ENCODE data around the gene USP13. TPM values are rescaled to one million over a fixed set of nuclear protein-coding genes. Genes with fewer than 3 reads are reported as not detected.

Gene USP13
- total RNA-seq, 3 donors from 2014 or later (not counting 1 experiment from before 2014, with no cell fraction given), result 2.4 to 5.6 (median 3.0) TPM

DNA sequence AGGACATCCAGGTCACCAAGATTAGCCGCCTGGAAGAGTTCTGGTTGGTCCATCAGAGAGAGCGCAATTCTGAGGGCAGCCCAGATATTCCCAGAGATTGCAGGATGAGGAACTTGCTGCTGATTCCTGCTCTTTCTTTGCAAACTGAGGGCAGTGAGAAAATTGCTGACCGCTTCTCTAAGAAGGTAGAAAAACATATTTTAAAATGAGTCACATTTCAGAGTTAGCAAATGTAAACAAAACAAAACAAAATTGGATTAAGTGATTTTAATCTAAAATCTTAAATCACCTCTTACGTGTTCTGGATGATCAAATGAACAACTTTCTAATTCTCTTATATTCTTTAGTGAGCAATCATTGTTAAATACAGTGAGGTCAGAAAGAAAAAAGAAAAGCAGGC is 149.0 kb downstream of the USP13 start:
- TF ChIP-seq, protein P1, sequence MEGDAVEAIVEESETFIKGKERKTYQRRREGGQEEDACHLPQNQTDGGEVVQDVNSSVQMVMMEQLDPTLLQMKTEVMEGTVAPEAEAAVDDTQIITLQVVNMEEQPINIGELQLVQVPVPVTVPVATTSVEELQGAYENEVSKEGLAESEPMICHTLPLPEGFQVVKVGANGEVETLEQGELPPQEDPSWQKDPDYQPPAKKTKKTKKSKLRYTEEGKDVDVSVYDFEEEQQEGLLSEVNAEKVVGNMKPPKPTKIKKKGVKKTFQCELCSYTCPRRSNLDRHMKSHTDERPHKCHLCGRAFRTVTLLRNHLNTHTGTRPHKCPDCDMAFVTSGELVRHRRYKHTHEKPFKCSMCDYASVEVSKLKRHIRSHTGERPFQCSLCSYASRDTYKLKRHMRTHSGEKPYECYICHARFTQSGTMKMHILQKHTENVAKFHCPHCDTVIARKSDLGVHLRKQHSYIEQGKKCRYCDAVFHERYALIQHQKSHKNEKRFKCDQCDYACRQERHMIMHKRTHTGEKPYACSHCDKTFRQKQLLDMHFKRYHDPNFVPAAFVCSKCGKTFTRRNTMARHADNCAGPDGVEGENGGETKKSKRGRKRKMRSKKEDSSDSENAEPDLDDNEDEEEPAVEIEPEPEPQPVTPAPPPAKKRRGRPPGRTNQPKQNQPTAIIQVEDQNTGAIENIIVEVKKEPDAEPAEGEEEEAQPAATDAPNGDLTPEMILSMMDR (IDR thresholded peaks at IDR 0.05), result no peak
- no peak overlapping the region for H3K27ac ChIP-seq (ENCODE audit: low read length)
- Mint-ChIP-seq H3K4me1 (no peaks in the 10 kb centered on the region), H3K4me3 (no peak overlapping the region), H3K36me3 (no peaks in the 10 kb centered on the region), H3K27me3 (ENCODE audit: low read depth in 2 of 2) (peaks cover 0 to 5% of the 10 kb centered on the region in 2 donors), H3K27ac (no peak overlapping the region), H3K9me3 (no peaks in the 10 kb centered on the region)
- no peaks in the 10 kb centered on the region for H3K9me3 ChIP-seq (ENCODE audit: control insufficient read depth, insufficient read depth, low read length)
- H3K27me3 ChIP-seq (ENCODE audit: control insufficient read depth, insufficient read depth, low read length), result no peaks in the 10 kb centered on the region
- H3K36me3 ChIP-seq (ENCODE audit: control insufficient read depth, insufficient read depth, low read length), result no peaks in the 10 kb centered on the region
- ATAC-seq (no peak), DNase-seq (no peak)
- intact Hi-C loops (cut with micrococcal nuclease), result no loop called here
- 100% methylated on average over 2 of the region's 4 CpGs for WGBS (ENCODE audit: insufficient coverage)
- no peaks in the 10 kb centered on the region for H3K4me1 ChIP-seq (ENCODE audit: control insufficient read depth, insufficient read depth, low read length)
- H3K4me3 ChIP-seq (ENCODE audit: low read length), result no peak overlapping the region

DNA sequence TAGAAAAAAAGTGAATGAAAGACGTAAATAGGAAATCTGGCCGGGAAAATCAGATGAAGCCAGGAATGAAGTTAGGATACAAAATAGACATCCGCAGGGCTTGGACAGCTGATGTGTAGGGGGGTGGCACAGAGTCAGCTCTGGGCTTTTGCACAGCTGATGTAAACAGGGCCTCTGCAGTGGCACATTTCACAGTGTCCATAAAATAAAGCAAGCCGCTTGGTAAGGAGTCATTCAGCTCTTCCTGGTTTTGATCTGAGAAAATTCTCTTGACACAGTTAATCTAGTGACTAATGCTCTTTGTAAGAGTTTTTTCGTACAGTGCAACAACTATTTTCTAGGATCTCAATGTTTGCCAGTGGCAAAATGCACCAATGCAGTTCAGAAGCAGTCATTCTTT is 153.3 kb downstream of the USP13 start:
- H3K9me3 ChIP-seq (ENCODE audit: control insufficient read depth, insufficient read depth, low read length), result no peaks in the 10 kb centered on the region
- no peaks in the 10 kb centered on the region for H3K36me3 ChIP-seq (ENCODE audit: control insufficient read depth, insufficient read depth, low read length)
- no peak for DNase-seq
- WGBS (ENCODE audit: insufficient coverage), result 91% methylated on average over 5 of the region's 5 CpGs
- TF ChIP-seq, protein P1 (IDR thresholded peaks at IDR 0.05), result no peak
- no peak overlapping the region for H3K4me3 ChIP-seq (ENCODE audit: low read length)
- no peak overlapping the region for H3K27ac Mint-ChIP-seq
- no peaks in the 10 kb centered on the region for H3K4me1 Mint-ChIP-seq
- H3K36me3 Mint-ChIP-seq, result no peaks in the 10 kb centered on the region
- H3K4me3 Mint-ChIP-seq, result no peak overlapping the region
- no peaks in the 10 kb centered on the region for H3K27me3 ChIP-seq (ENCODE audit: control insufficient read depth, insufficient read depth, low read length)
- no peaks in the 10 kb centered on the region for H3K4me1 ChIP-seq (ENCODE audit: control insufficient read depth, insufficient read depth, low read length)
- no peak overlapping the region for H3K27ac ChIP-seq (ENCODE audit: low read length)
- intact Hi-C loops (cut with micrococcal nuclease), result no loop called here
- peaks cover 0 to 3% of the 10 kb centered on the region in 2 donors for H3K27me3 Mint-ChIP-seq (ENCODE audit: low read depth in 2 of 2)
- no peaks in the 10 kb centered on the region for H3K9me3 Mint-ChIP-seq
- ATAC-seq, result no peak

DNA sequence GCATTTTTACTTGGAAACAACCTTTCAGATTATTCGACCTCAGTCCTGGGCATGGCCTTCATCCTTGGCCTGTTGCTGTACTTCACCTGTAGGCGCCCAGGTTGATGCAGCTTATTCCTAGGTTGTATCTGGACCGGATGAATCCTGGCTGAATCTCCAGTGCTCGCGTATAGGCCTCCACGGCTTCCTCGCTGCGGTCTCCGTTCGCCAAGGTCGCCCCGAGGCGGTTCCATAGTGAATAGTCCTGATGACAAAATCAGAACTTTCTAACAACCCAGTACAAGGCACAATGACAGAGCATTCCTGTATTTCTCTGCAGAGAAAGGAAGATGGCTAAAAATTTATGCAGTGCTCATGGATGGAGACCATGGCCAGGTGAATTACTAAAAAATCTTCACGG is 154.7 kb downstream of the USP13 start:
- DNase-seq, result no peak
- Mint-ChIP-seq H3K36me3 (no peaks in the 10 kb centered on the region), H3K27ac (no peak overlapping the region), H3K4me3 (no peak overlapping the region), H3K9me3 (no peaks in the 10 kb centered on the region), H3K27me3 (ENCODE audit: low read depth in 2 of 2) (peaks cover 0 to 3% of the 10 kb centered on the region in 2 donors), H3K4me1 (no peaks in the 10 kb centered on the region)
- 93% methylated on average over 14 of the region's 14 CpGs for WGBS (ENCODE audit: insufficient coverage)
- Histone ChIP-seq H3K36me3 (ENCODE audit: control insufficient read depth, insufficient read depth, low read length) (no peaks in the 10 kb centered on the region), H3K27ac (ENCODE audit: low read length) (no peak overlapping the region), H3K4me3 (ENCODE audit: low read length) (no peak overlapping the region), H3K4me1 (ENCODE audit: control insufficient read depth, insufficient read depth, low read length) (no peaks in the 10 kb centered on the region), H3K9me3 (ENCODE audit: control insufficient read depth, insufficient read depth, low read length) (no peaks in the 10 kb centered on the region), H3K27me3 (ENCODE audit: control insufficient read depth, insufficient read depth, low read length) (no peaks in the 10 kb centered on the region)
- intact Hi-C loops (cut with micrococcal nuclease), result no loop called here
- ATAC-seq, result no peak
- TF ChIP-seq, protein P1 (IDR thresholded peaks at IDR 0.05), result no peak

DNA sequence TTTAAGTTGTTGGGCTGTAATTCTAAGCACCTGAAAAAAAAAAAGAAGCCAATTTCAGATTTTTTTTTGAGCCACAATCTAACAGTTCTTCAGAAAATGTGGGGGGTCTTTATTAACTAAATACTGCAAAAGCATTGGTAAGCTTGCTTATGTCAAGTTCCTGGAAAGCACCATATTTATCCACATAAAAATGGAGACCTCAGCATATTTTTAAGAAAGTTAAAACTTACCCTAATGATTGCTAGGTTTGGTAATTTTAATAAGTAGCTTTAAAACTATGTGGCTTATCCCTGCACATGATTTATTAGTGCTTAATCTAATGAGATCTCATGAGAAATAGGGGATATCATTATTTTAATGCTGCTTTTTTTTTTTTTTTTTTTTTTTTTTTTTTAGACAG is 156.8 kb downstream of the USP13 start:
- H3K27me3 ChIP-seq (ENCODE audit: control insufficient read depth, insufficient read depth, low read length), result no peaks in the 10 kb centered on the region
- Mint-ChIP-seq H3K4me1 (no peaks in the 10 kb centered on the region), H3K4me3 (no peak overlapping the region), H3K27ac (no peak overlapping the region), H3K27me3 (ENCODE audit: low read depth in 2 of 2) (peaks cover 0 to 3% of the 10 kb centered on the region in 2 donors), H3K9me3 (no peaks in the 10 kb centered on the region), H3K36me3 (no peaks in the 10 kb centered on the region)
- no peaks in the 10 kb centered on the region for H3K4me1 ChIP-seq (ENCODE audit: control insufficient read depth, insufficient read depth, low read length)
- TF ChIP-seq, protein P1 (IDR thresholded peaks at IDR 0.05), result no peak
- no peaks in the 10 kb centered on the region for H3K9me3 ChIP-seq (ENCODE audit: control insufficient read depth, insufficient read depth, low read length)
- no peak overlapping the region for H3K27ac ChIP-seq (ENCODE audit: low read length)
- DNase-seq (no peak), ATAC-seq (no peak)
- H3K4me3 ChIP-seq (ENCODE audit: low read length), result no peak overlapping the region
- no peaks in the 10 kb centered on the region for H3K36me3 ChIP-seq (ENCODE audit: control insufficient read depth, insufficient read depth, low read length)
- intact Hi-C loops (cut with micrococcal nuclease), result no loop called here
